HG03432 (cell line): ENCODE results near the gene AIG1.

Experiments used
- ATAC-seq: cut with Tn5 transposase; IDR thresholded peaks from one replicate; pipeline ENCODE4 v1.9.1; 2021; ENCODE audit warnings: mild to moderate bottlenecking, moderate library complexity; ENCODE audit not compliant: unreplicated experiment

AIG1 gene

DNA sequence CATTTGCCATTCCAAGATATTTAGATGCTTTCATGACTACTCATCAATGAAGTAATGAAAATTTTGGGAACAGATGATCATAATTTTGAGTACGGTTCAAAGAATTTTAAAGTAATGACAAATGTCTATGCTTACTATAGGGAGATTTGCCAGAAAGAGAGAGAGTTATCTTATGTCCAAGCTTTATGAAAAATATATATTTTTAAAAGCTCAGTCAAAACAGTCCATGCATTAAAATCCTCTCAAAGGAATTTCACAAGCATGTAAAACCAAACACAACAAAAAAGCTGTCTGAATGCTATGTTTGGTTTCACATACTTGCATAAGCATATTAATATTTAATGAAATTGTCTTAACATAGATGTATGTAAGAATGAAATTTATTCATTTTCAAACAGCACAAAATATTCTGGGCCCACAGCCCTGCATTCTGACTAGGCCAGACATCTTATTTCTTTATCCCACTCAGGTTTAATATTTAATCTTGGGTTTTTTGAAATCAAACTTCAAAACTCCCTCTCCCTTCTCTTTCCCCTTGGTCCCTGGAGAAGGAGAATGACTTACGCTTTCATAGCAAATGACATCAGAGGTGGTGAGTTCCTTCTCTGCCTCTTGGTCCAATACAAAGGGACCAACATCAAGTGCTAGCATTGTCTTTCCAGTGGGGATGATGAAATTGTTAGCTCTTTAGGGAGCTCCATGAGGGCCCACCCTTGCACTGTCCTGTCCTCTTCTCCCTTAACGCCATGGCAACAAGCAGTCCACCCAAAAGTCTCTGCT lies 295.6 kb downstream of the AIG1 start:
- no peak for ATAC-seq

DNA sequence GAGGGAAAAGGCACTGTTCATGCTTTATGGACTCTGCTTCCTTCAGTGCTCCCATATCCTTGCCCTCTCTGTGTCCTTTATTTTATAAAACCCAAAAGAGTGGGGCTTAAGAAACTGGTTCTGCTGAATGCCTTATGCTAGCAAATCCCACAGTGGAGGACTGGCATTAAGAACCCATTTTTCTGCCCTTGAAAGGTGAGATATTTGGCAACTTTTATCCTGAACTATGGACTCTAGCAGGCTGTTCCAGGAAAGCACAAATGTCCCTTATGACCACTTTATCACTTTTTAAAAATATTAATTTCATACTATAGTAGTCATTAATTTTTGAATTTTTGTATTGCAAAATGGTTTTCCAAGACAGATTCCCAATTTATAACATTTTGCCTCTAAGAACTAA lies 296.5 kb downstream of the AIG1 start:
- no peak for ATAC-seq

DNA sequence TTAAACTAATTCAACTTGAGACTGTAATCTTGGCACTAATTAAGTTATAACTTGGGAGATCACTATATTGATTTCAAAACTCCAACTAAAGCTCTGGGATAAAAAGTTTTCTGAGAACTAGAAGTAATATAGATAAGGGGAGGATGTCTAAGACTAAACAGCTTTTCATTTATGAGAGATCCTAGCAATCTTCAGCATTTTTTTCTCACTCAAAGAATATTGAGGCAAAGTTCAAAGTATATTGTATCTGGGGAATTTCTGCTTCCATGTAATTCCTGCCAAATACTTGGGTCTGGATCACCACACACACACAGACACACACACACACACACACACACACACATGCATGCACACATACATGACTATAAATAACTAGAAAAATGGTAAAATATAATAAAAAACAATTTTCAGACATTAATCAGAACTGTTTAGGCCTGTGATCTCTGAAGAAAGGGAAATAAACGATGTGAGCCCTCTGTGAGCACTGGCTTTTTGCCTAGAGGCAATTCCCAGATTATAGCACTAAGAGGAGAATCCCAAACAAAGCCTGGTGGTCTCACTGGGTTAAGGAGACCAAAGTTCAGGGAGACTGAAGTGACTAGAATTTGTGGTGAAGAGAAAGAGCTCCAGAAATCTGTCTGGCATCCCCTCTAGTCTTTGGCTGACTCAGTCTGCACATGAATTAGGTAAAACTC lies 297.0 kb downstream of the AIG1 start:
- no peak for ATAC-seq

DNA sequence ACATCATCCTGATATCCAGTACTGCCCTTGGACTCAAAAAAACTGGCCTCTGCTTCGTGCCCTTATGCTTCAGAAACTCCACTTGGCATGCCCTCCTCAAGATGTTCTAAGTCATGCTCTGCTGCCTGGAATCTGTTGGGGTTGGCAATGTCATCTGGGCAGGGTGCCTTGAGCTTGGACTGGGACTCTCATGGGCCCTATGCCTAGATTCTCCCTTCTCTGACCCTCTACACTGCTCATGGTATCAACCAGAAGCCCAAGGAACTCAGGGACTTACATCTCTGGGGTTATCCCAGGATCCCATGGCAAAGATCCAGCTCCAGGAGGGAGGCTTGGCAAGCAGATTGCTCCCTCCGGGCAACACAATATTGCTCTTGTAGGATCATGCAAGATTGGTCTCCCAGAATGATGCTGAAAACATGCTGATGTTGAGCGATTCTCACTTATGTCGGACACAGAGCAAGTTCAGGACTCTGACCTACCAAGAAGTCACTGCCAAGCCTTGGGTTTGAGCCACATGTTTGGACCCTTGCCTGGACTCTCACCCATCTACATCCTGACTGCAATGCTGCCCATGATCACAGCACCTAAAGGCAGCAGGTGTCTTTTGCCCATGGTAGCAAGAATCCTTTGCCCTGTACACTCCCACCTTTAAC lies 301.0 kb downstream of the AIG1 start:
- no peak for ATAC-seq

DNA sequence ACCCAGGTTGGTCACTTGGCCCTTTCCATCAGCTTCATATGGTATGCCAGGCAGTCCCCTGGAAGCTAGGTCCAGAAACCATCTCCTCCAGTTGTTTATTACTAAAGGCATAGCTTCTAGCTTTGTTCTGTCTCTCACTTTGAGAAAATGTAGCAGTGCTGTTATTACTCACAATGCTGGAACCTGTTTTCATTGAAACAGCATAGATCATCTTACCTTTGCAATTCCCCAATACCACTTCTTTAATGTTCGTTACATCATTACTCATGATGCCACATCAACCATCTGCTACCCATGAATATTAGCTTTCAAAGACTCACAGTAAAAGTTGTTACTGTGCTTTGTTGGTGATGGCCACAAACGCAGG lies 301.5 kb downstream of the AIG1 start:
- no peak for ATAC-seq

DNA sequence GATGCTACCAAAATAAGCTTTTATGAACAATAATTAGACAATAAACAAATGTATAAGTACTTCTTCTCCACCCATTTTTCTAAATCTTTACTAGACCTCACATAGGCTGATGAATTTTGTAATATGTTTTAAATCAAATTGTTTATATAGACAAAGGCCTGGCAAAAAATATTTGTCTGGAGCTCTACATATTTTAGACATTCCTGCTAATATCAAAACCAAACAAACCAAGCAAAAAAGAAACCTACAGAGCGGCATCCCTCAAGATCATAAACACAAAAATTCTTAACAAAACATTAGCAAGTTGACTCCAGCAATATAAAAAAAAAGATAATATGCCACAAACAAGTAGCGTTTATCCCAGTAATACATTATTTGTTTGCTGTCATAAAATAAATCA lies 302.6 kb downstream of the AIG1 start:
- no peak for ATAC-seq

DNA sequence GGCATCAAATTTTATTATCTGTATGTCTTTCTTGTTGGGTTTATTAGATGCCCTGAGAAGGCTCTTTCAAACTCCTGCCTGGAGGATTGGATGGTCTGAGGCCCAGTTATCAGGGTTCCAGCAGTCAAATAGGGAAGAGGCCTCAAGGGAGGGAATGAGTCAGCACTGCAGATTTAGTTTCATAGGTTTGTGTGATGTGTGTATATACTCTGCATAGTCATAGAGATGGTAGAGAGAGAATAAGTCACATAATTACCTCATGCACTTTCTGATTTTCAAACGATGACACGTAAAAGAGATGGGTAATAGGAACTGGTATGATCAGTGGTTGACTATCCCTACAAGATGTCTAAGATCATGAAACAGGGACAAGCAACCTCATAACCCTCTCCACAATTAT lies 307.7 kb downstream of the AIG1 start:
- peak; percentile 99 for ATAC-seq

DNA sequence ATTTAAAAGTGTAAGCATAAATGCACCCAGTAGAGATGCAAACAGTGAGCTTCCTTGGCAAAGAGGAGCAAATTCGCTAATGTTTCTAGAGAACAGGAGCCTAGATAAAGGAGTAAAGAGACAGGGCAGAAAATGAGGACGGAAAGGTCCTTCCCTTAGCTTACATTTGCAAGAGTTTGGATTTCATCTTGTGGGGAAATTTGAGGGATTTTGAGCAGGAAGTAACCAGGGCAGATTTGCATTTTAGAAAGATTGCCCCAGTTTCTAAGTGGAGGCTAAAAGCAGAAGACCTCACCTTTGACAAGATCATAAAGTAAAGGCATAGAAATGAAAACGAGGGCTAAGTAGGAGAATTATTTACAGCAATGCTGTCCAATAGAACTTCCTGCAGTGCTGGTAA lies 309.3 kb downstream of the AIG1 start:
- no peak for ATAC-seq

DNA sequence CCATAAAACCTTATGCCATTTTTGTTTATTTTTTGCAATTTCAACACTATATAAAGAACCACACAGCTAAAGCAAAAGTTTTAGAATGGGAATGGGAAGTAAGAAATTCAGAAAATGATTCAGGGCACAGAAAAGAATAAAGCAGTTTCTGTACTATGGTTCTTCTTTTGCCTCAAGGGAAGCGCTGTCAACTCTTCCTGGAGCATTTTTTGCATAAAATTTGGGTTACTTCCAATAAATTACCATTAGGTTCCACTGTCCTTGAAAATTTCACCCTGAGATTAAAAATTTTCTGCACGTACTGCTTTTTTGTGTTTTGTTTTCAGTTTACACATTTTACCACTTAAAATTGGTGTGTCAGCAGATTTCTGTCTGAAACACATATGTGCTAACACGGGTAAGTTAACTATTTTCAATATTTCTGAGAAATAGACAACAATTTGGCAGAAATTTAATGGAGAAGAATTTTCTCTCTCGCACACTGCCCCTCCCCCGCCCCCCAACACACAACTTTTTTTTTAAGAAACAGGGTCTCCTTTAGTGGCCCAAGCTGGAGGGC lies 310.2 kb downstream of the AIG1 start:
- no peak for ATAC-seq

DNA sequence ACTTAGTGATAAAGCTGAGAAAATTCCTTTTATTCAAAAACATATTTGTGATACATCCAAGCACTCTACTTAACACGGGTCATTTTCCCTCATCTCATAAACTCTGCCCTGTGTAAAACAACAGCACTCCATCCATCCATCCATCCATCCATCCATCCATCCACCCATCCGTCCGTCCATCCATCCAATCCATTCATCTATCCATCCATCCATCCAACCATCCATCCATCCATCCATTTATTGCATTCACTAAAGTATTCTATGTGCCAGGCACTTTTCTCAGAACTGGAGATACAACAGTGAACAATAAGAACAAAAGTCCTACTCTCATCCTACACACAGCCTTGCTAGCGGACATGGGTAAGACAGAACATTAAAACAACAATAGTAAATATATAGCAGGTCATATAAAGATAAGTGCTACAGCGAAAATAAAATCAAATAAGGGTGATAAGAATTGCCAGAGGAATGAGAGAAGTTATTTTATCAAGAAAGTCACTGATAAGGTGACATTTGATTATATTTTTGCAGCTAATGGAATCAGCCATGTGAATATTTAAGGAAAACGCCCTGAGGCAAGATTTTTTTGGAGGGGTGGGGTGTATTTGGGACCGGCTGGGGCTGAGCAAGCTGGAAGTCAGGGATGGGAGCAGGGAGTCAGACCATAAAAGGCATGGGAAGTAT lies 311.7 kb downstream of the AIG1 start:
- ATAC-seq: no peak

DNA sequence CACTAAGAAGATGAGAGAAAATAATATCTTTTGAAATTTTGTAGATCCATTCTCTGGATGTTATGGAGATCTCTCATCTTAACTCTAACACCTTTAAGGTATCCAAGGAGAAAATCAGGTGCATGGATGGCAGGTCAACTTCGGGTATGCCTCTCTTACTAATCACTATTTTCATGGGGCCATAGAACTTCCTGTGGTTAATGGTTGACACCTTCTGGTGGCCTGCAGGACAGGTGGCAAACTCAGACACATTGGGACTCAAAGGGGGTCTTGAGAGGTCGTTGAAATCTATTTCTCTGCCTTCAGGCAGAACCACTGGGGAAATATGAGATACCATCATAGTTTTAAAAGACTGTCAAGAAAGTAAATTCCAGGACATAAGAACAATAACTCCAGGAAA lies 313.3 kb downstream of the AIG1 start:
- ATAC-seq: no peak

DNA sequence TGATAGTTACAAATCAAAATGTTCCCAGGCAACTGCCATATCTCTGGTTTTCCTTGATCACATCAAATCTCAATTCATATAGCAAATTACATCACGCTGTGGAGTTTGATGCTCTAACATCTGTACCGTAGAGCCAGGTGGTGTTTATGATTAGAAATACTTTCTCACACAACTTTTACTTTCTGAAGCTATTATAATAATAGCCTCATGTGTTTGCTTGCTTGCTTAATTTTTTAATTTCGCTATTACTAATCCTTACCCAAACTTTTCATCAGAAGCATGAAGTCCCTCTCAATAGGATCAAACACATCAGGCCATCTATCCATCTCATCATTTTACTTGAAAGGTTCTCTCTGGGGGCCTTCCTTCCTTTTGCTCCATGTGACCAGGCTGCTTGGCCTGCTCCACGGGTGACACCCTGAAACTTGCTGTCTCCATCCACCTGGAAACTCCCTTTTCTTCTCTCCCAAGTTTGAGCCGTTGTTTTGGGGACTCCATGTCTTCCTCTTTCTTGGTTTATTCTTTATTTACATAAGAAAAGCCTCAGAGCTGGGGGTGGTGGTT lies 314.4 kb downstream of the AIG1 start:
- no peak for ATAC-seq

DNA sequence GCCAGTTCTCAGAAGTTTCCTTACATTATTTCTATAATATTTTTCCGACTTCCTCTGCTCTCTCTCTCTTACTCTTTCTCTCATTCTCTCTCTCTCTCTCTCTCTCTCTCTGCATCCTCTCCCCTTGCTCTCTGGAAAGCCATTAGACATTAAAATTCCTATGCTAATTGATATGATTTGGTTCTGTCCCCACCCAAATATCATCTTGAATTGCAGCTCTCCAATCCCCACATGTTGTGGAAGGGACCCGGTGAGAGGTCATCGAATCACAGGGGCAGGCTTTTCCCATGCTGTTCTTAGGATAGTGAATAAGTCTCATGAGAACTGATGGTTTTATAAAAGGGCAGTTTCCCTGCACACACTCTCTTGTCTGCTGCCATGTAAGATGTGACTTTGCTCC lies 315.7 kb downstream of the AIG1 start:
- ATAC-seq: no peak

DNA sequence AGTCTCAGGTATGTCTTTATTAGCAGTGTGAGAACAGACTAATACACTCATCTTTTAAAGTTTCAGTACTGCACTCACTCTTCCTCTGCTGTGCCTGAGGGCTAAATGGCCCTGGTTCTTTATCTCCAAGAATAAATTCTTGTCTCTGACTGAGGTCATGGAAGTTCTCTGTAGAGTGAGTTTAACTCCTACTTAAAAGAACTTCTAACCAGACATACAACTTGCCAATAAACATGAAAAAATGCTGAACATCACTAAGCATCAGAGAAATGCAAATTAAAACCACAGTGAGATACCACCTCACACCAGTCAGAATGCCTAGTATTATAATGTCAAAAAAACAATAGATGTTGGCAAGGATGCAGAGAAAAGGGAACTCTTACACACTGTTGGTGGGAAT lies 316.2 kb downstream of the AIG1 start:
- ATAC-seq: no peak

DNA sequence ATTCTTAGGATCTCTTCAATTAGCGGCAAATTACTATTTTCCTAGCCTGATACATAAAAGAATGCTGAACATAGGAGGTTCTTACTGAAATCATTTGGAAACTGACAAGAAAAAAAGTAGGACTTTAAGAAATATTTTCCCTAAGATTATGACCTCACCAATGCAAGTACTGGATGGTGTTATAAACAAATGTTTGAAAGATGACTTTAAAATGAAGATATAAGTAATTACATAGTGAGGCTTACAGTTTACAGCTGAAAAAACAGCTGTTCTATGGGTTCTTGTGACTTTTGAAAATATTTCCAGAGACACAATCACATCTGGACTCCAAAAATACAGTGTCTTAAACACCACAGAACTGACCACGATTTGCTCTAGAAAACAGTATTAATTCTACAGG lies 324.9 kb downstream of the AIG1 start:
- ATAC-seq: no peak

DNA sequence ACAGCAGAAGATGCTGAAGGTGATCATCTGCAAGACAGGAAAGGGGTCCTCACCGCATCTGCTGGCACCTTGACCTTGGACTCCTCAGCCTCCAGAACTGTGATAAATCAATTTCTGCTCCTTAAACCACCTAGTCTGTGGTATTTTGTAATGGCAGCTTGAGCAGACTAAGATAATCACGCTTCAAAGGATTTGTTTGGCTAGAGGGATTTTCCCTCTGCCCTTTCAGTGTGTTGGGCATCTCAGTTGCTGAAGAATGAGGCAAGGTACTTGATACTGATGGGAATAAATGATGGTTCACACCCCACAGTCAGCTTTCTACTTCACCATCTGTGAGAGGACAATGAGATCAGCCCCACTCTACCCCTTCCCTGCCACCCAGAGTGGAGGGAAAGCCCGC lies 329.6 kb downstream of the AIG1 start:
- ATAC-seq: no peak
